ENCODE data around the gene DCD.
"Not testable (repeated sequence)": the region's sequence is repeated elsewhere in the genome, so short reads cannot be mapped to it uniquely, and the experiment has no call there.

DCD gene, protein sequence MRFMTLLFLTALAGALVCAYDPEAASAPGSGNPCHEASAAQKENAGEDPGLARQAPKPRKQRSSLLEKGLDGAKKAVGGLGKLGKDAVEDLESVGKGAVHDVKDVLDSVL

DNA sequence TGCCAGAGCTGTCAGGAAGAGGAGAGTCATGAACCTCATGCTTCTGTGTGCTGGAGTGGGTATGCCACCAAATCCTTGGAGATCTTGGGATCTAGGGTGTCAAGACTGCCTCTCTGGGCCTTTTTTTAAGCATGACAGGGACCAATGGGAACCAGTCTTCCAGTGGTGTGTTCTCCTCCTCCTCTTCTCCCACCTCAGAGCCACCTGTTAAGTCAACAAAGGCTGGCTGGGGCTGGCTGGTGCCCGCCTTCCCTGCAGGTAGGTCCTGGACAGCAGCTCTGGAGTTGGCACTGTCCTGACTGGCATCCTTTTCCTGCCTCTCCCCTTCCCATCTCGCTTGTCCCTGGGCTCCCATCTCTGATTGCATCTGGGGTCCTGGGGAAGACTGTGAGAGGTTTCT, at the start of gene DCD:
Gene DCD (minus strand): TSS at position 101 of the 400 bp plus-strand sequence. CDS start 62 bp downstream, at position 39.
- no peak for DNase-seq

DNA sequence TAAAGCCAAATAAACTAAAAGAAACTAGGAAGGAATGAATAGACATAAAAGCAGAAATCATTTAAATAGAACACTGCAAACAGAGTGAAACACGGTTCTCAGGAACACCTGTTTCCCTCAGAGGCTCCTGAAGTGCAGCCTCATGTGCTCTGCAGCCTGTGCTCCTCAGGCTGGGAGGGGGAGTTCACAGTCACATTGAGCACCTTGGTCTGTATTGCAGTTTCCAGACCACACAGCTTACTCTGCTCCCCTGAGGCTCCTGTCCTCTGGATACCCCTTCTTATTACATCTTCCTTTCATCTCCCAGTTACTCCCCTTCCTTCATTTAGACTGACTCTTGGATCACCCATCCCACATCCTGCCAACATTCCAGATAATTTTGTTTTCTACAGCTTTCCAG, 49.7 kb upstream of the DCD start:
- no peak for DNase-seq

DNA sequence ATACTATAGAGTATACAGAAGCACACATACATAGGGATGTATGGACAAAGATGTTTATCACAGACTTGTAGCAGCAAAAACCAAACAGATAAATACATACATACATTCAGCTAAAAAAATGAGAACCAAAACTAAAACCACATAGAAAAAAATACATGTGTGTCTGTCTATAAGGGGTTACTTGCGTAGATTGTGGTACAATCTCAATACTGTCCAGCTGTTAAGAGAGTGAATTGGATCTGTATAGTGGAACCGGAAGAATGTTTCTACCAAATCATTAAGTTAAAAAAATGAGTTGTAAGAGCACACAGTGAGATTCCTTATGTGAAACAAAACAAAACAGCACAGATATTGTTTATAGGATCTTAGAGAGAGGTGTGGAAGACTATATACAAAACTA, 44.2 kb upstream of the DCD start:
- no peak for DNase-seq

DNA sequence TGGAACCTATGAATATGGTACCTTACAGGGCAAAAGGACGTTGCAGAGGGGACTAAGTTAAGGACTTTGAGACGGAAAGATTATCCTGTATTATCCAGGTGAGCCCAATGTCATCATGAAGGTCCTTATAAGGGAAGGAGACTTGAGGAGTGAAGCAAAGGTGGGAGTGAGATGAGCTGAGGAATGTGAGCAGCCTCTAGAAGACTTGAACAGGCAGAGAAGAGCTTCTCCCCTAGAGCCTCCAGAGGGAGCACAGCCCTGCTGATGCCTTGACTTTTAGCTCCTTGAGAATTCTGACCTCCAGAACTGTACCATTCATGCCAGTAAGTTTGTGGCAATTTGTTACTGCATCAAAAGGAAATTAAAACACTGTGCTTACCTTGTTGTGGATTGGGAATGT, 41.8 kb upstream of the DCD start:
- DNase-seq, result no peak

DNA sequence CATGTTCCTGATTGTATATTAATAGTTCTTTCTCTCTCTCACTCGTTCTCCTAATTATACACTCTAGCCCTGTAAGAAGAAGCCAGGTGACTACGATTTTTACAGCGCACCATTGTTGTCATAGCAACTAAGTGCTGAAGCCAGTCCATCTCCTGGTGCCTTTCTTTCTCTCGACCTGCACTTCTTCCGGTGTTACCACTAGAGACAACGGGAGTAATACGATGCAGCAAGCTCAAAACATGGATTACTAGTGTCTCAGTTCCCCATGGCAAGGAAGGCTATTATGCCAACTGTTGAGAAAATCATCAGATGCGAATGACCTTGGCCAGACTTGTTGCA, 40.8 kb upstream of the DCD start:
- no peak for DNase-seq

DNA sequence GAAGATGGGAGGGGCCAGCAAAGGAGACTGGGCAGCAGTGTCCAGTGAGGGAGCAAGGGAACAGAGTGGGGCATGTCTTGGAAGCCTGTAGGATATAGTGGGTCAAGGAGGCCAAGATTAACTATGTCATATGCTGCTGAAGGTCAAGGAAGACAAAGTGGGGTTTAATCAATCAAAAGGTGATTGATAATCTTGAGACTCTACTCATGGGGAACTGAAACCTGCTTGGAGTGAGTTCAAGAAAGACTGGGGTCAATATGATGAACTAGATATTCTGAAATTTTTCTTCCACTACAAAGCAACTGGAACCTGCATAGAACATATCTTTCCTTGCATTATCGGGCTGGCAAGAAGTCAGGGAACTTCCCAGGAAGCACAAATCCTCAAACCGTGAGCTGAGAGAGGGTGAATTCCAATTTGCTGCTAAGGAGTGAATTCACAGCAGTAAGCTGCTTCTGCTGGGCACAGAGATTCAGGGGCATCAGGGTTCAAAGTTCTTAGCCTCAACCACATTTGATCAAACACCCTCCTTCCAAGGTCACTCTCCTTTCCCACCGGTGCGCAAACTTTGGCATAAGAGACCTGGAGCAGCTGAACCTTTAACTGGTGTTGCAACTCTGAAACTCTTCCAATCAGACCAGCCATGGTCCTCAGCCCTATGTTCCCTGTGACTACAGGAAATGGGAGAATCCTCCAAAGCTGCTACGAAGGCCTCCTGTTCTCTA, 40.3 kb upstream of the DCD start:
- DNase-seq, result no peak

DNA sequence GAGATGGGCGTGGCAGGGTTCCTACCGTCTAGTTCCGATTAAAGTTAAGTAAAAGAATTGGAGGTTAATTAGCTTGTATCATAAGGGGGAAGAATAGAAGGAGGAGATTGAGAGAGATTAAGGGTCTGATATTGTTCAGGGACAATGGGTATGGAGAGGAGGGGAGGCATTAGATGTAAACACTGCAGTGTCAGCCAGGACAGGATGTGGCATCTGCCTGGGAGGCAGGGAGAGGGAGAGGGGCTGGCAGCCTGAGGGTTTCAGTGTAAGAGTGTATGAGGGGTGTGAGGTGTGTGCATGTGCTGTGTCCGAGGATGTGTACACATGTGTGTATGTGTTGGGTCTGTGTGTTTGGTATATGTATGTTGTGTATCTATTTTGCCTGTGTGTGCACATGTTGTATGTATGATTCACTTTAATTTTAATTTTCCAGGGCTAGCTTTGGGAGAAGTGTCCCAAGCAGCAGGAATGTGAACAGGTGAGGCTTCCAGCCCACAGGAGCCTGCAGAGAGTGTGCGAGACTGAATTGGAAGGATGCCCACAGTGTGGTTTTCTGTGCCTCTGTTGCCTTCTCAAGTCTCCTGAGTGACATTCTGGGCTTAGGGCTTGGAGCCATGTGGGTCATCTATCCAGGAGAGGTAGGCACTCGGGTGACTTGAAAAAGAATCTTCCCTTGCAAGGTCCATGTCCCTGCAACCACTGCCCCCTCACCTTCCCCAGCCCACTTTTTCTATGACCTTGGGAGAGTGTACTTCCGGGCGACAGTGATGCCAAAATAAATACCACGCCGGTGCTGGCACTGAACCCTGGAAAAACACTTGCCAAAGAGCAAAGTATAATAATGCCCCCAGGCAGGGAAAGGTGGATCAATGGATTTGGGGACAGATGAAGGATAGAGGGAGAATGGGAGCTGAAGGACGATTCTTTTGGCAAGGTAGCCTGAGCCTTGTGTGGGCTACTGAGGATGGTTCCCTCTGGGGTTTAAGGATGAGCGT, 36.8 kb upstream of the DCD start:
- DNase-seq, result no peak

DNA sequence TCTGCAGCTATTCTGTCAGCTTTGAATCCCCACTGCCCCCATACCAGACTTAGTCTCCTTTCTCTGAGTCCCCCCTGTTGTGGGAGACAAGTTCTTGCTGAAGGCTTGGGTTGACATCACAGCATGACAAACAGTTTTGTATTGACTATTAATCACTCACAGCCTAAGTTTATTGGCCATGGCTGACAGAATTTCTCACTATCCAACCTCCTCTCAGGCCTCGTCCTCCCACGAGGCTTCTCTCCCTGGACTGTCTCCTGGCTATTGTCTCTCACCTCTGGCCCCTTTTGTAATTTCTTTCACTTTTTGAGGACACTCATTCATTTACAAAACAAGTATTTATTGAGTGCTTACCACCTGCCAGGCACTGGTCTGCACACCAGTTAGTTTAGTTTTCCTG, 35.2 kb upstream of the DCD start:
- DNase-seq, result no peak

DNA sequence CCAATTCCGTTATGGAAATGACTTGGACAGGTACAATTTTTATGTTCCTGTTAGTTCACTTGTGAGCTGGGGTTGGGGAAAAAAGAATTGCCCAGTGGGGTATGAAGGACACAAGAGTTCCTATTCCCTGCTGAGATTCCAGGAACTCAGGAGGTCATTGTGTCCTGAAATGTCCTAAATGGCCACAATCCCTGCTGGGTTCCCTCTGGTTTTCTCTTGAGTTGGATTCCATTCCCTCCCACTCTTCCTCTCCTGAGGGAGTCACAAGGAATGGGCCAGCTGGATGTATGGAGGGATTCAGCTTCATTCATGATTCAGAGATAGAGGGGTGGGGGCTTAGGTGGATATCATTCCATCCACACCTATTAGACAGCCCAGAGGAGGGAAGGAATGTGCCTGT, 34.5 kb upstream of the DCD start:
- DNase-seq, result no peak

DNA sequence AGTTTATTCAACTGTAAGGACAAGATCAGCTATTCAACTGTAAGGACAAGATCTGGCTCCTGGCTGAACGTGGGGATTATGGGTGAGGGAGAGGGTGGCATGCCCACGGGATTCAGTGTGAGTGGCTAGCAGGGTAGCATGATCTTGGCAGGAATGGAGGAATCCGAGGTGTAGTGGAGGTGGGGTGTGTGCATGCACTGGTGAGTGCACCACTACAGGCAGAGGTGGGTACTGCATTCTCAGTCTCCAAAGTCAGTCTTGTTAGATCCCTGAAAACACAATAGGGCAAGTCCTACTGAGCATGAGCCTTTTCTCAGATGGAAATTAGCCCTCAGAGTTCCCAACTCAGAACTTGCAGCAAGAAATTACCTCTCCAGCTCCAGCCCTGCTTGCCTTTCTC, 32.2 kb upstream of the DCD start:
- DNase-seq, result no peak

DNA sequence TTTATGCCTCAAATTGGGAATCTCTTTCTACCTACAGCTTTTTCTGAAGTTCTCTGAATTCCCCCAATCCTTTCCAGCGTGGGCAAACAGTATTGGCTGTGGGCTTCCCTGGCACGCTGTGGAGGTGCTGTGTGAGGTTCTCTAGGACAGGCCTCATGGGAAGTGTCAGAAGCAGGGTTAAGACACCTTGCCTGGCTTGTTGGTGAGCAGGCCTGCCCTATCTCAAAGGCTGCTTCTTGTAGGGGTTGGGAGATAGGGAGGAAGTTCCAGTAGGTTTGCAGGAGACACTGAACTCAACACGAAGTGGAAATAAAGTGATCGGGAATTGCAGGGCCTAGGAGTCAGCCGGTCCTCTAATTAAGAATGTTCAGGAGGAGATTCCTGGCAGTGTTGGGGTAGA, 30.0 kb upstream of the DCD start:
- DNase-seq, result no peak

DNA sequence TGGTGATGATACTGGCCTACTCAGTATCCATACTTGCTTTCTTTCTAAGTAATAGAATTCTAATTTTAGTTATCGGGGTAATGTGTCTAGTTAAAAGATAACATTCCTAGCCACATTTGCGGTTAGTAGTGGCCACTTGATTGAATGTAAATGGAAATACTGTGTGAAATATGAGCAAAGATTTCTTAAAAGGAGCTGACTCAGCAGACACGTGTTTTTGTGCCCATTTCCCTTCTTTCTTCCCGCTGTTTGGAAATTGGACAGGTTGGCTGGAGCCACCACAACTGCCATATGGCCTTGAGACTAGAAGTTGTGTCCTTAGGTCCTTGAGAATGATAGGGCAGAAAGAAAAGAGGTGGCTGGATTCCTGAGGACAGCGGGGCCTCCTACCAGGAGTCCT, 19.8 kb upstream of the DCD start:
- no peak for DNase-seq

DNA sequence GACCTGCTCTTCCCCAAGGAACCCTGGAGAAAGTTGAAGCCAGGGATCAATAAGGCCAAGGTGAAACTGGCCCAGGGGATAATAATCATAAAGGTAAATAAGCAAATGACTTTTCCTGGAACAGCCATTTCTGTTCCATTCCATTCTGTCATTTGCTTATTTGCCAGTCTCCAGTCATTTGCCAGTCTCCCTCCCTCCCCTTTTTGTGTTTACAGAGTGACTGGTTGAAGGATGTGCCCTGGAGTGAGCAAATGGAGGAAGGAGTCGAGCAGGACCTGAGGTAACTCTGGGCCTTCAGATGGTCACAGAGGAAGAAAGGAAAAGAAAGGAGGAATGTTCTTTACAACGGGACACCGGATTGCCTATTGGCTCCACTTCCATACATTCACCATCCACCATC, 17.8 kb upstream of the DCD start:
- no peak for DNase-seq

DNA sequence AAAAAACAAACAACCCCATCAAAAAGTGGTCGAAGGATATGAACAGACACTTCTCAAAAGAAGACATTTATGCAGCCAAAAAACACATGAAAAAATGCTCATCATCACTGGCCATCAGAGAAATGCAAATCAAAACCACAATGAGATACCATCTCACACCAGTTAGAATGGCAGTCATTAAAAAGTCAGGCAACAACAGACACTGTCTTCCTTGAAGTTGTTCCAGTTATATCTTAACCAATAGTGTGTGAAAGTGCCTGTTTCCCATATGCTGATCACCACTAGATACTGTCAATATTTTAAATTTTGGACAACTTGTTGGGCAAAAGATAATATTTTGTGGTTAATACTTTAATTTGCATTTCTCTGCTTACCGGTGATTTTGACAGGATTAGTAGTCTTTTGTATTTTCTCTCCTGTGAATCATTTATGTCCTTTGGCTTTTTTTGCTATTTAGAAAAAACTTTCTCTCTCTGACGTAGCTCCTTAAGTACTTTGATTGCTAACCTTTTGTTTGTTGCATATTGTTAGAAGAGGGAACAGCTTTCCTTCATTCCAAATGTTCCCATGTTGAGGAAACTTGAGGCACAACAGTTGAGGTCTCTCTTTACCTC, 17.0 kb upstream of the DCD start:
- not testable (repeated sequence) for DNase-seq

DNA sequence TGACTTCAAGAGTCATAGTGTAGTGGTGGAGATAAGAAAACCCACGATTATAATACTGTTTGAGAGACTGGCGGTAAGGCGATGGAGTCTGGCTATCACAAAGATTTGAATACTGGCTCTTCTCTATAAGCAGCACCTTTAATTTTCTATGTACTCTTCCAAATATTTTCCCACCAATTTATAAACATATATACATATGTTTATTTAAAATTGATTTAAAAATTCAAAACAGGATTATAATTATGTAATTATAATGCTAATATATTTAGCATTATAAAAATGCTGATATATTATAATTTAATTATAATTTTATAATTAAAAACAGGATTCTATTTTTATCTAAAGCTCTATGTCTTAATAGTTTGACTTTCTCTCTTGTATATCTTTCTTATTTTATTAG, 15.4 kb upstream of the DCD start:
- DNase-seq, result no peak

DNA sequence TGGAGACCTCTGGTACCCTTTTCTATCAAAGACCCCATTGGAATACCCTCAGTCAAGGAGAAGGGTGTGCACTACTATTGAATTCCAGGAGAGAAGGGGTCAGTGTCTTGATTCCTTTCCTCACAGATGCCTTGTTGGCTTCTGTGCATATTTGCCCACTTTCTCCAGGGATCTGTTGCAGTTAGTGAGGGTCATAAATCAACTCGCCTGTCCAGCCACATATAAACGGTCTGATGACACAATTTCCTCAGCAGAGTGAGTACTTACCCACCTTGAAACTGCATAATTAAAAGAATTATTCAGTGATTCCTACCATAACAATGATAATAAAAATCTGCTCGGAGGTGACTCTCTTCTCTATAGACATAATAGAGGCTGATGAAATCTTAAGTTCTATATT, 13.9 kb upstream of the DCD start:
- DNase-seq, result no peak

DNA sequence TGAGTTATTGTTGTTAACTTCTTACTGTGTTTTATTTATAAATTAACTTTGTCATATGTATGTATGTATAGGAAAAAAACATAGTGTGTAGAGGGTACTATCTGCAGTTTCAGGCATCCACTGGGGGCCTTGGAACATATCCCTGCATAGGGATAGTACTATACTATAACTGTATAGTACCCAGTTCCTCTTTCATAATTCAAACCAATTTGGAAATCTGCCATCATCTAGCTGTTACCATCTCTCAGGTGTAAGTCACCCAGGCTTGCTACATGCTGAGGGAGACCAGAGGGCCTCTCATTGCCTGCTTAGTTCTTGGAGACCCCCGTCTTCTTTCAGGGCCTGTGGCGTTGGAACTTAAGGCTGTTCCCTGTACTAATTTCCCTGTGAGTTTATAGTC, 12.9 kb upstream of the DCD start:
- DNase-seq, result no peak

DNA sequence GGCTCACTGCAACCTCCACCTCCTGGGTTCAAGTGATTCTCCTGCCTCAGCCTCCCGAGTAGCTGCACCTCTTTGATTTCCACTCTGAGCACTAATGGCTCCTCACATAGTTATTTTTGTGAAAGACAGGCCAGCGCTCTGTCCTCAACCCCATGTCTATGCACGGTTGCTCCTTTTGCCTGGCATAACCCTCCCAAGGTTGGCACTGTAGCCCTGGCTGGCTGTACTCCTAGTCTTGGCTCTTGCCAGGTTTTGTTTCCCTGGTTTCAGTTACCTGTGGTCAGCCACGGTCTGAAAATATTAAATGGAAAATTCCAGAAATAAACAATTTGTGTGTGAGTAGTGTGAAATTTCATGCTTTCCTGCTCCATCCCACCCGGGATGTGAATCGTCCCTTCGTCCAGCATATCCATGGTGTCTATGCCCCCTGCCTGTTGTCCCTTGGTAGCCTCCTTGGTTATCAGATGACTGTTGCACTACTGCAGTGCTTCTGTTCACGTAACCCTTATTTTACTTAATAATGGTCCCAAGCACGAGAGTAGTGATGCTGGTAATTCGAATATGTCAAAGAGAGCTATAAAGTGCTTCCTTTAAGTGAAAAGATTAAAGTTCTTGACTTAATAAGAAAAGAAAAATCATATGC, 12.3 kb upstream of the DCD start:
- no peak for DNase-seq

DNA sequence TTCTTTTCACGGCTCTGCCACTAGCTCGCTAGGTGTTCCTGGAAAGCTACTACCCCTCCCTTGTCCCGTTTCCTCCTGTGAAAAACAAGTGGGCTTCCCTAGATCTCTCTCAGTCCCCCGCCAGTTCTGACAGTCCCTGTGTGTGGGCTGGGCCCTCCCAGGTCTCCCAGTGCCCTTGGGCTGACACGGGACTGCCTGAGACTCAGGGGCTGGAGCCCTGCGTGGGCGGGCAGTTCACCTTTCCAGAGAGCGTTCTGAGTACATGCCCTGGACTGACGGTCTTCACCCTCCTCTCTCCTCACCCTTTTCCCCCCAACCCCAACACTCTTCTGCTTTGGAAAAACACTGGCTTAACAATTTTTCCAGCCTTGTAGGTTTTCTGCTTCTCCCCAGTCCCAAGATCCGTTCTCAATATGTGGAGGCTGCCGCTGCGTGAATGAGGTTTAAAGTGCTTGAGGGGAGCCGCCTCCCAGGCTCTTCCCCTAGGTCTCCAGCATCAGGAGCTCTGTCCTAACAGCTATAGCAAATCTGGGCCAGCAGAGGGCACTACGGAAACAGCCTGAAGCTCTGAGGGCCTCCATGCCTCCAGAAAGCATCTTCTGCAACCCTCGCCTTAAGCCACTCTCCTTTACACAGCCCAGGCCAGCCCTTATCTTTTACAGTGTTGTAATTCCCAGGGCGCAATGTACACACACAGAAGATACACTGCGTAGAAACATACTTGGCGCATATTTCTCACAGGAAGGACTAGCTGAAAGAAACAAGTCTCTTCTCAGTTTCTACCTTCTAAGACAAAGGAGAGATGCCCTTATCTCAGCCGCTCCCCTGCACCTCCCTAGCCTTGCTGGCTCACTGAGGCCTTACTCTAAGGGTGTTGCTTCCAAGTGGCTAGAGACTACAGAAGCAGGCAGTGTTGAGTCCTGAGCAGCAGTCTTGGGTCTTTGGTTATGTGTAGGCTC, 10.4 kb upstream of the DCD start:
- peak in 1 of 2 donors; percentile 38 for DNase-seq

DNA sequence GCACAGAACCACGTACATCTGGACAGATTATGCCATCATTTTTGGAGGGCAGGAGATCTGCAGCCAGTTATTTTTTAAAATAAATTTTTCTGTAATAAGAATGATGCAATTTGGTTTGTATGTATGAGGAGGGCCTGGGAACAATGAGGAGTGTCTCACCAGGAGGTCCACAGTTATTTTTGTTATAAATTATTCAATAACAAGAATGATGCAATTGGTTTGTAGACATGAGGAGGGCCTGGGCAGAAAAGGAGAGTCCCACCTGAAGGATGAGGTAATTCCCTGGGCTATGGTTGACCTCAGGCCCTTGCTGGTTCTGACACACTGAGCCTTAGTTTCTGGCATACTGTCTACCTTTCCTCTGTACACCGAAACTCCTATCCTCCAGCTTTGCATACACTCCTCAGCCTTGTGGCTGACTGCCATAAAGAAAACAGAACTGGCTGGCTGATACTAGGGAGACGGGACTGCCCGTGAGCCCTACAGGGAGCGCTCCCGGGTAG, 9.0 kb upstream of the DCD start:
- DNase-seq, result no peak

DNA sequence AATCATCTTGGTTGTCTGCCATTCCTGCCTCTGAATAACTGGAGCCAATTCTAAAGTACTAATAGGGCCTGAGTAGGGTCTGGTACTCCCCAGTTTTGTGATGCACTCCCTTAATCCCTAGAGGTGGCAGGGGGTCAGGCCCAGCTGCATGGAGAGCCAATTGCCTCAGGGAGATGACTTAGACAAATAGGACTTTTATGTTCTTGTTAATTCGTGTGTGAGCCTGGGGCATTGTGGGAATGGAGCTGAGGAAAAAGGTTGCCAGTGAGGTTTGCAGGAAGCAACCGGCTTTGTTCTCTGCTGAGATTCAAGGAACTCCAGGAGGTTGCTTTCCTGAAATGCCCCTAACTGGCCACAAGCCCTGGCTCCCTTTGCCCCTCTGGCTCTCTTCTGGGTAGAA, 6.8 kb upstream of the DCD start:
- DNase-seq, result no peak

DNA sequence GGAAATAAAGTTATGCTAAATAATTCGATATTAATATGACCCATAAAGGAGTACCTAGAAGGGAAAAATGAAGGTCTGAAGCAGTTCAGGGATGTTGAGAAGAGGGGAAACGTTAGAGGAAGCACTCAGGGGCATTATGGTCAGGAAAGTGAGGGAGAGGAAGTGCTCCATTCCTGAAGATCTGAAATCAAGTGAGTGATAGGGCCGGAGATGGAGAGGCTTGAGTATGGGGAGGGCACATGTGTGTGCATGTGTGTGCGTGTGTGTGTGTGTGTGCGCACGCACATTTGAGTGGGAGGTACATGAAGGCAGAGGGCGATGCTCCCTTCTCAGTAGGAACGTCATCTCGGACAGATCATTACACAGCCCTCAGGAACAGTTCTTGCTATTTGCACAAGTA, 4.9 kb upstream of the DCD start:
- DNase-seq, result no peak
